Medulla oblongata (tissue), 1 donor: ENCODE data around the gene TMEM175.
A peak's percentile ranks its signal among the peaks of the same experiment; 100 is the strongest.

ENCODE experiments used
- DNase-seq: peaks from one replicate; pipeline ENCODE4 v3.0.0-alpha.2; 2015; ENCODE audit errors: extremely low spot score

TMEM175 gene

GRCh38 chr4:958696-959337 lies 26.6 kb downstream of the TMEM175 start:
- peak; percentile 13 for DNase-seq

GRCh38 chr4:959338-960139 lies 27.3 kb downstream of the TMEM175 start:
- DNase-seq = no peak

- no peak for DNase-seq
Measured at GRCh38 chr4:960140-960635, 27.9 kb downstream of the TMEM175 start.

- DNase-seq = no peak
Measured at GRCh38 chr4:960636-961350, 28.5 kb downstream of the TMEM175 start.

- DNase-seq = no peak
Measured at GRCh38 chr4:961351-962230, 29.3 kb downstream of the TMEM175 start.

GRCh38 chr4:962231-963208 lies 30.3 kb downstream of the TMEM175 start:
- no peak for DNase-seq

- no peak for DNase-seq
Measured at GRCh38 chr4:963276-964225, 31.3 kb downstream of the TMEM175 start.

GRCh38 chr4:964346-965025 lies 32.2 kb downstream of the TMEM175 start:
- no peak for DNase-seq

GRCh38 chr4:965048-965765 lies 32.9 kb downstream of the TMEM175 start:
- DNase-seq = no peak

GRCh38 chr4:965766-966134 lies 33.5 kb downstream of the TMEM175 start:
- DNase-seq = no peak

- DNase-seq = no peak
Measured at GRCh38 chr4:966266-967112, 34.2 kb downstream of the TMEM175 start.

- no peak for DNase-seq
Measured at GRCh38 chr4:967113-968104, 35.1 kb downstream of the TMEM175 start.

GRCh38 chr4:968221-968620 lies 36.0 kb downstream of the TMEM175 start:
- no peak for DNase-seq

- DNase-seq = no peak
Measured at GRCh38 chr4:968621-969394, 36.5 kb downstream of the TMEM175 start.
